MCF 10A (cell line): Measurements from ENCODE around the gene ZNF90. TPM values are rescaled to one million over a fixed set of nuclear protein-coding genes. Genes with fewer than 3 reads are reported as not detected.

ENCODE experiments used
- BruUV-seq: library from RNA; stranded (reverse); fragments of 400-500 nt; replicated peaks from 2 replicates; lab custom pipeline; 2021; lab: Mats Ljungman, UMichigan
- CTCF ChIA-PET: fragments of 300-600 bp; sonication (Branson Sonifier 250); formaldehyde crosslinking; extraction: SDS; loops from one replicate; lab custom pipeline; 2021; ENCODE audit warnings: antibody characterized with exemption, inconsistent platforms; lab: Yijun Ruan, JAX
- POLR2A ChIA-PET: fragments of 300-600, 350-650 bp; sonication (Branson Sonifier 250); formaldehyde crosslinking; extraction: SDS; loops from one replicate; lab custom pipeline; 2020; ENCODE audit warnings: antibody characterized with exemption, inconsistent platforms; lab: Yijun Ruan, JAX
- DNase-seq: peaks from one replicate; pipeline ENCODE4 v3.0.0-alpha.2; 2018; ENCODE audit not compliant: unreplicated experiment
- H3K27ac Mint-ChIP-seq: one replicate; pipeline ENCODE4 v1.8.0; 2022; ENCODE audit warnings: mild to moderate bottlenecking, low read depth, mixed read lengths; ENCODE audit not compliant: unreplicated experiment
- H3K27me3 Mint-ChIP-seq: one replicate; pipeline ENCODE4 v1.8.0; 2022; ENCODE audit warnings: mixed read lengths; ENCODE audit not compliant: insufficient read depth, unreplicated experiment
- H3K36me3 Mint-ChIP-seq: one replicate; pipeline ENCODE4 v1.8.0; 2022; ENCODE audit warnings: mild to moderate bottlenecking, moderate library complexity, mixed read lengths; ENCODE audit not compliant: insufficient read depth, unreplicated experiment
- H3K4me1 Mint-ChIP-seq: one replicate; pipeline ENCODE4 v1.8.0; 2022; ENCODE audit warnings: mixed read lengths; ENCODE audit not compliant: insufficient read depth, unreplicated experiment
- H3K4me3 Mint-ChIP-seq: one replicate; pipeline ENCODE4 v1.8.0; 2022; ENCODE audit warnings: mild to moderate bottlenecking, moderate library complexity, mixed read lengths; ENCODE audit not compliant: unreplicated experiment
- H3K9me3 Mint-ChIP-seq: one replicate; pipeline ENCODE4 v1.8.0; 2022; ENCODE audit warnings: mixed read lengths; ENCODE audit not compliant: unreplicated experiment
- intact Hi-C: fragments of 100-400 bp; cut with micrococcal nuclease; formaldehyde crosslinking; loops from 2 replicates; pipeline ENCODE4 v1.14.1; 2022
- total RNA-seq: library from RNA; stranded (reverse); gene quantifications from 2 replicates; pipeline ENCODE4 v1.2.3, GENCODE V29; 2022
- TF ChIP-seq, protein P1 (sequence below): fragments of 200-600 bp; IDR thresholded peaks from one replicate; pipeline ENCODE4 v1.8.0; 2022; ENCODE audit warnings: antibody characterized with exemption, mild to moderate bottlenecking; ENCODE audit not compliant: unreplicated experiment

Gene ZNF90
- total RNA-seq, 1 experiment from 2014 or later, result not detected

DNA sequence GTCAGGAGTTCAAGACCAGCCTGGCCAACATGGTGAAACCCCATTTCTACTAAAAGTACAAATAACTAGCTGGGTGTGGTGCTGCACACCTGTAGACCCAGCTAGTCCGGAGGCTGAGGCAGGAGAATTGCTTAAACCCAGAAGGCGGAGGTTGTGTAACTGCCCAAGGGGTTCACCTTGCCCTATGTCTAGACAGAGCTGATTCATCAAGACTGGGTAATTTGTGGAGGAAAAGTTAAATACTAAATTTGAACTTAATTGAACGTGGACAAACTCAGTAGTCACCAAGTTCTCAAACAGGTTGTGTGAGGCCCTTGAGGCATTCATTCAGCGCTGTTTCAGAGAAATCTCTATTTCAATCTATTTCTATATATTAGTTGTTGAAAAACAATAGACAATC, 75.5 kb downstream of the ZNF90 start:
- Mint-ChIP-seq H3K27me3 (no peaks in the 10 kb centered on the region), H3K36me3 (no peaks in the 10 kb centered on the region), H3K4me3 (no peak overlapping the region), H3K27ac (no peak overlapping the region), H3K9me3 (peaks cover 26% of the 10 kb centered on the region), H3K4me1 (no peaks in the 10 kb centered on the region)
- DNase-seq, result no peak
- TF ChIP-seq, protein P1, sequence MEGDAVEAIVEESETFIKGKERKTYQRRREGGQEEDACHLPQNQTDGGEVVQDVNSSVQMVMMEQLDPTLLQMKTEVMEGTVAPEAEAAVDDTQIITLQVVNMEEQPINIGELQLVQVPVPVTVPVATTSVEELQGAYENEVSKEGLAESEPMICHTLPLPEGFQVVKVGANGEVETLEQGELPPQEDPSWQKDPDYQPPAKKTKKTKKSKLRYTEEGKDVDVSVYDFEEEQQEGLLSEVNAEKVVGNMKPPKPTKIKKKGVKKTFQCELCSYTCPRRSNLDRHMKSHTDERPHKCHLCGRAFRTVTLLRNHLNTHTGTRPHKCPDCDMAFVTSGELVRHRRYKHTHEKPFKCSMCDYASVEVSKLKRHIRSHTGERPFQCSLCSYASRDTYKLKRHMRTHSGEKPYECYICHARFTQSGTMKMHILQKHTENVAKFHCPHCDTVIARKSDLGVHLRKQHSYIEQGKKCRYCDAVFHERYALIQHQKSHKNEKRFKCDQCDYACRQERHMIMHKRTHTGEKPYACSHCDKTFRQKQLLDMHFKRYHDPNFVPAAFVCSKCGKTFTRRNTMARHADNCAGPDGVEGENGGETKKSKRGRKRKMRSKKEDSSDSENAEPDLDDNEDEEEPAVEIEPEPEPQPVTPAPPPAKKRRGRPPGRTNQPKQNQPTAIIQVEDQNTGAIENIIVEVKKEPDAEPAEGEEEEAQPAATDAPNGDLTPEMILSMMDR, result no peak
- BruUV-seq, result no TSS peak
- intact Hi-C loops, result no loop called here
- POLR2A ChIA-PET, result no interaction called here
- CTCF ChIA-PET, result no interaction called here

DNA sequence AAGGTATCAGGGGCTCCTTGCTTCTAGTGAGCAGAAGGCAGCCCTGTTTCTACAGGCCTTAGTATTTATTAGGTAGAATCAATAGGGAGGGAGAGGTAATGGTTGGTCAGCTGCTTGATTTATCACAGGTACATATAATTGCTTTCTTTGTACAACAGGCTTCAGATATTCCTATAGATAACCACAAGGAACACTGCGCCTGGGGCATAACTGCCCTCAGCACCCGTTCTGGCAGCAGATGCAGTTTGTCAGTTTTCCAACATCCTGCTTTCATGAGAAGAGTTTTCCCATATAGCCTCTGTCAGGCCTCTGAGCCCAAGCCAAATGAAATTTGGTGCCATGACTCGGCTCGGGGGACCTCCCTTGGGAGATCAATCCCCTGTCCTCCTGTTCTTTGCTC, 76.8 kb downstream of the ZNF90 start:
- no TSS peak for BruUV-seq
- CTCF ChIA-PET, result interaction anchor here (0.6 kb wide), 1 partner anchor 25 kb away, joined by 3 read pairs; no protein-coding TSS in a partner anchor
- Mint-ChIP-seq H3K9me3 (peaks cover 40% of the 10 kb centered on the region), H3K27me3 (no peaks in the 10 kb centered on the region), H3K36me3 (no peaks in the 10 kb centered on the region), H3K27ac (no peak overlapping the region), H3K4me1 (no peaks in the 10 kb centered on the region), H3K4me3 (no peak overlapping the region)
- TF ChIP-seq, protein P1, result no peak
- POLR2A ChIA-PET, result no interaction called here
- no peak for DNase-seq
- intact Hi-C loops, result no loop called here

DNA sequence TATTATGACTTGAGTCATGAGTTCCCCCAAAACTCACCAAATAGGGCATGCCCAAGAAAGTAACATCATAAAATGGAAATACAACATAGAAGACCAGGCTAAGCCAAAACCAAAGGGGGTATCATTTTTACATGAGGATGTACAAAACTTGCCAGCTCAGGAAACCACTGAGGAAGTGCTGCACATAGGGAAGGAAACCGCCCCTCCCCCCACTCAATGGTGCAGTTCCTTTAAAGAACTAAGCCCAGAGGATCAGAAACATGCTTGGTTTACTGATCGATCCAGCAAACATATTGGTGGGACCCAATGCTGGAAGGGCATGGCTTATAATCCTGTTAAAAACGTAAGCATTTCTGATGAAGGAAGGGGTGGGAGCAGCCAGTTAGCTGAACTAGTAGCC, 85.0 kb downstream of the ZNF90 start:
- Mint-ChIP-seq H3K36me3 (no peaks in the 10 kb centered on the region), H3K9me3 (peaks cover 37% of the 10 kb centered on the region), H3K4me1 (no peaks in the 10 kb centered on the region), H3K4me3 (no peak overlapping the region), H3K27ac (no peak overlapping the region), H3K27me3 (no peaks in the 10 kb centered on the region)
- TF ChIP-seq, protein P1, result no peak
- CTCF ChIA-PET, result no interaction called here
- BruUV-seq, result no TSS peak
- DNase-seq, result no peak
- intact Hi-C loops, result no loop called here
- POLR2A ChIA-PET, result no interaction called here

DNA sequence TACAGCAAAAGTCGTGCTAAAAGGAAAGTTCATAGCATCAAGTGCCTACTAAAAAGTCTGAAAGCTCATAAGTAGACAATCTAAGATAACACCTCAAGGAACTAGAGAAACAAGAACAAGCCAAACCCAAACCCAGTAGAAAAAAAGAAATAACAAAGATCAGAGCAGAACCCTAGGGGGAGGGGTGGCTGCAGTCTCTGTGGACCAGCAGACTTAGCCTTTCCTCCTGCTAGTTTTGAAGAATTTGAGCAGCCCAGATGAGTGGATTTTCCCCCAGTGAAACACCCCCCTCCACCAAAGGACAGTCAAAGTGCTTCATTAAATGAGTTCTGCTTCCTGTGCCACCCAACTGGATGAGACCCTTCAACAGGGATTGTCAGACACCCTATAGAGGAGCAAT, 86.7 kb downstream of the ZNF90 start:
- BruUV-seq, result no TSS peak

More for the DNA sequence above, 86.7 kb downstream of the ZNF90 start:
- CTCF ChIA-PET, result no interaction called here
- intact Hi-C loops, result no loop called here
- Mint-ChIP-seq H3K36me3 (no peaks in the 10 kb centered on the region), H3K27ac (no peak overlapping the region), H3K4me1 (no peaks in the 10 kb centered on the region), H3K27me3 (no peaks in the 10 kb centered on the region), H3K4me3 (no peak overlapping the region), H3K9me3 (peaks cover 25% of the 10 kb centered on the region)
- POLR2A ChIA-PET, result no interaction called here
- DNase-seq, result no peak
- TF ChIP-seq, protein P1, result no peak
